ENCODE data around the gene HOXA5. TPM values are rescaled to one million over a fixed set of nuclear protein-coding genes. Genes with fewer than 3 reads are reported as not detected.
A peak's percentile ranks its signal among the peaks of the same experiment; 100 is the strongest.

The HOXA5 gene
- total RNA-seq, 1 donor from 2014 or later = not detected

DNA sequence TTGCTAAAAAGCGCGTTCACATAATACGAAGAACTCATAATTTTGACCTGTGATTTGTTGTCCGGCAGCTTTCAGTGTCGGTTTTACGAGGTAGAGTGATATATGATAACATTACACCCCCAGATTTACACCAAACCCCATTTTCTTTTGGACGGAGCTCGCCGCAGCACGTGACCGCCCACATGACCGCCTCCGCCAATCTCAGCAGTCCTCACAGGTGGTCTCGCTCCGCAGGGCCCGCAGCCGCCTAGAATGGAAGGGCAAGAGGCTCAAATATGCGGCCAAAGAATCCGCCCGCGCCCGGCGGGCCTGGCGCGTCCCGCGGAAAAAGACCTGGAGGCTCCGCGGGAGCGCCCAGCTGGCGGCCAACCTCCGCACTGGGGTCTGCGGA lies 13.0 kb upstream of the HOXA5 start, which contains the start of gene HOXA7:
Gene HOXA7 (minus strand): TSS at position 168 of the 391 bp plus-strand sequence. CDS start 130 bp downstream, at position 38.
- TF ChIP-seq, protein P1, sequence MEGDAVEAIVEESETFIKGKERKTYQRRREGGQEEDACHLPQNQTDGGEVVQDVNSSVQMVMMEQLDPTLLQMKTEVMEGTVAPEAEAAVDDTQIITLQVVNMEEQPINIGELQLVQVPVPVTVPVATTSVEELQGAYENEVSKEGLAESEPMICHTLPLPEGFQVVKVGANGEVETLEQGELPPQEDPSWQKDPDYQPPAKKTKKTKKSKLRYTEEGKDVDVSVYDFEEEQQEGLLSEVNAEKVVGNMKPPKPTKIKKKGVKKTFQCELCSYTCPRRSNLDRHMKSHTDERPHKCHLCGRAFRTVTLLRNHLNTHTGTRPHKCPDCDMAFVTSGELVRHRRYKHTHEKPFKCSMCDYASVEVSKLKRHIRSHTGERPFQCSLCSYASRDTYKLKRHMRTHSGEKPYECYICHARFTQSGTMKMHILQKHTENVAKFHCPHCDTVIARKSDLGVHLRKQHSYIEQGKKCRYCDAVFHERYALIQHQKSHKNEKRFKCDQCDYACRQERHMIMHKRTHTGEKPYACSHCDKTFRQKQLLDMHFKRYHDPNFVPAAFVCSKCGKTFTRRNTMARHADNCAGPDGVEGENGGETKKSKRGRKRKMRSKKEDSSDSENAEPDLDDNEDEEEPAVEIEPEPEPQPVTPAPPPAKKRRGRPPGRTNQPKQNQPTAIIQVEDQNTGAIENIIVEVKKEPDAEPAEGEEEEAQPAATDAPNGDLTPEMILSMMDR (IDR thresholded peaks at IDR 0.05; ENCODE audit: borderline replicate concordance) = no peak

DNA sequence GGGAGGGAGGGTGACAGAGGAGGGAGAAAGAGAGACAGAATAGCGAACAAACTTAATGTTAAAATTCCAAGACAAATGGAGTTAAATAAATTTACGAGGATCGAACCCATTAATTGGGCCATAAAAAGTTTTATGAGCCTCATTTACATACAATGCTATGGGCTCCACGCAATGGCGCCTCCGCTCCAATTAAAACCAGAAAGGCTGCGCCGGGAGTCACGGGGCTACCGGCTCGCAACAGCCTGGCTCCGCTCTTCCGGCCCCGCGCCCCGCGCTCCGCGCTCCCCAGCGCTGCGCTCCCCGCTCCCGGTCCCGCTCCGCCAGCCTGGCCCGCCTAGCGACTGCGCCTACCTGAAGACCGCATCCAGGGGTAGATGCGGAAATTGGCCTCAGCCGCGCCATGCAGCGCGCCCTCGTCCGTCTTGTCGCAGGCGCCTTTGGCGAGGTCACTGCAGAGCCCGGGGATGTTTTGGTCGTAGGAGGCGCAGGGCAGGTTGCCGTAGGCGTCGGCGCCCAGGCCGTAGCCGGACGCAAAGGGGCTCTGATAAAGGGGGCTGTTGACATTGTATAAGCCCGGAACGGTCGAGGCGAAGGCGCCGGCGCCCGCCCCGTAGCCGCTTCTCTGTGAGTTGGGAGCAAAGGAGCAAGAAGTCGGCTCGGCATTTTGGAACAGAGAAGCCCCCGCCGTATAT lies 12.5 kb upstream of the HOXA5 start:
- DNase-seq = no peak
- peaks cover 100% of the 10 kb centered on the region for H3K27me3 ChIP-seq (ENCODE audit: low read depth)
- H3K27ac ChIP-seq (replicated peaks) = peak overlapping the region; percentile 16
- H3K4me1 ChIP-seq = peaks cover 48% of the 10 kb centered on the region
- H3K9me3 ChIP-seq (replicated peaks) = no peaks in the 10 kb centered on the region
- TF ChIP-seq, protein P1 (IDR thresholded peaks at IDR 0.05; ENCODE audit: borderline replicate concordance) = no peak
- H3K4me3 ChIP-seq = peak overlapping the region; percentile 52
- intact Hi-C loops (cut with micrococcal nuclease) = no loop called here
- no peaks in the 10 kb centered on the region for H3K36me3 ChIP-seq

More for the DNA sequence above, 13.0 kb upstream of the HOXA5 start, which contains the start of gene HOXA7:
- intact Hi-C loops (cut with micrococcal nuclease) = no loop called here
- Histone ChIP-seq H3K27me3 (ENCODE audit: low read depth) (peaks cover 100% of the 10 kb centered on the region), H3K4me3 (peak within 1 kb of the TSS; percentile 52), H3K36me3 (no peaks in the 10 kb centered on the region), H3K4me1 (peaks cover 48% of the 10 kb centered on the region), H3K27ac (replicated peaks) (peak within 1 kb of the TSS; percentile 16), H3K9me3 (replicated peaks) (no peaks in the 10 kb centered on the region)
- DNase-seq = no peak

DNA sequence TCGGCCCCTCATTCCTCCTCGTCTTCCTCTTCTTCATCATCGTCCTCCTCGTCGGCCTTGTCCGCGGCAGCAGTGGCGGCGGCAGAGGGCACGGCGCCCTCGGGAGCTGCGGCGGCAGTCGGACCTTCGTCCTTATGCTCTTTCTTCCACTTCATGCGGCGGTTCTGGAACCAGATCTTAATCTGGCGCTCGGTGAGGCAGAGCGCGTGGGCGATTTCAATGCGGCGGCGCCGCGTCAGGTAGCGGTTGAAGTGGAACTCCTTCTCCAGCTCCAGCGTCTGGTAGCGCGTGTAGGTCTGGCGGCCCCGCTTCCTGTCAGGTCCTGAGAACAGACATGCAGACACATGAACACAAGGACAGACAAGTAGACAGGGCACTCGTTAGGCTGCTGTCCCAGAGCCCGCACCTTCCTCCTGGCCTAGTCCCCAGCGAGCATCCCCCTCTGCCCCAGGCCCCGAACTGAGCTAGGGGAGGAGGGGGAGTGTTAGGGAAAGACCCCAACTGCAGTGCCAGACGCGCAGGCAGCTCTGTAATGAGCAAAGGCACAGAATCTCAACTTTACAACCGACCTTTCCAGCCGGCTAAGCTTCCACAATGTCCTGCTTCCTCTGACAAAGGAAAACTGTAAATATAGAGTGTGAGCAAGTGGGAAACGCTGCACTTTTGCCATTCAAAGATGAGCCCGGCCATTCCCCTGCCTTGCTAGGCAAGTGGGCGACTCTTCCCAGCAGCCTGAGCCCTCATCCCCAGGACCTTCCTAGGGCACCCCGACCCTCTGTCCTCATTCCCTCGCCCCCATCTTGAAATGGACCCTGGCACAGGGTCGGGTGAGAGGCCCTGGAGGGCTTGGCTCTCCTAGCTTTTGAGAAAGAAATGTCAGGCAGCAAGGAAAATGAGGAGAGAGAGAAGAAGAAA lies 11.7 kb upstream of the HOXA5 start:
- Histone ChIP-seq H3K4me3 (peak overlapping the region; percentile 52), H3K4me1 (peaks cover 46% of the 10 kb centered on the region), H3K27me3 (ENCODE audit: low read depth) (peaks cover 100% of the 10 kb centered on the region), H3K27ac (replicated peaks) (no peak overlapping the region), H3K36me3 (no peaks in the 10 kb centered on the region), H3K9me3 (replicated peaks) (no peaks in the 10 kb centered on the region)
- TF ChIP-seq, protein P1 (IDR thresholded peaks at IDR 0.05; ENCODE audit: borderline replicate concordance) = no peak
- DNase-seq = no peak
- intact Hi-C loops (cut with micrococcal nuclease) = no loop called here

DNA sequence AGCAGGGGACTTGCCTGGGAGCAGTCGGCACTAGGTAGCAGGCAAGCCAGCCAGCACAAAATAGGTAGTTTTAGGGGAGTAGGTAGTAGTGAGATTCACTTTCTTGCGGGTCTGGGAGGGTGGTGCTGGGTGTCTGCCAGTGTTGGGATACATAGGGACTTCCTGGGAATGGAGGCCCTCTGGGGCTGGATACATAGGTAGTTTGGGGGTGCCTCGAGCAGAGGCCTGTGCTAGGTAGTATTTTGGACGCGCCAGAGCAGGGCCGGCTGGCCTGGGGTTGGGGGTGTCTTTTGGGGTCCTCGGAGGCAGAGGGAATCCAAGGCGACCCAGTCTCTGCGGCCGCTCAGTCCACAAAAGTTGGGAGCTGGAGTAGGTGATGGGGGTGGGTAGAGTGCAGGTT lies 10.9 kb upstream of the HOXA5 start:
- no peak overlapping the region for H3K4me3 ChIP-seq
- no peaks in the 10 kb centered on the region for H3K36me3 ChIP-seq
- H3K4me1 ChIP-seq = peaks cover 45% of the 10 kb centered on the region
- no peaks in the 10 kb centered on the region for H3K9me3 ChIP-seq (replicated peaks)
- intact Hi-C loops (cut with micrococcal nuclease) = no loop called here
- TF ChIP-seq, protein P1 (IDR thresholded peaks at IDR 0.05; ENCODE audit: borderline replicate concordance) = no peak
- no peak for DNase-seq
- peaks cover 100% of the 10 kb centered on the region for H3K27me3 ChIP-seq (ENCODE audit: low read depth)
- H3K27ac ChIP-seq (replicated peaks) = no peak overlapping the region

DNA sequence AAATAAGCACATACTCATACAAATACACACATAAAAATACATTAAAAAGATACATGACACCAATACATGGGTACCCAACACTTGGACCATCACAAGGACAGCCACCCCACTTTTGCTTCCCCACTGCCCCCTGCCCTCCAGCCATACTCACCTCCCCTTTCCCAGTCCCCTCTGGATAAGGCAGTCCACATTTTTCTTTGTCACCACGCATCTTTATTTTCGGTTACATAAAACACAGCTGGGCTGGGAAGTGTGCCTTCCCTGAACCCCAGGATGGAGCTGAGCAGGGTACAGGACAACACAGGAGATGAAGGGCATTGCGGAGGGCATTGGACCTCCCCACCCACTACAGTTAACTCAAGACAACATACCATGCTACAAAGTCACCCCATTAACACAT lies 10.0 kb upstream of the HOXA5 start:
- Histone ChIP-seq H3K36me3 (no peaks in the 10 kb centered on the region), H3K4me3 (no peak overlapping the region), H3K9me3 (replicated peaks) (no peaks in the 10 kb centered on the region), H3K27ac (replicated peaks) (no peak overlapping the region), H3K27me3 (ENCODE audit: low read depth) (peaks cover 100% of the 10 kb centered on the region), H3K4me1 (peaks cover 48% of the 10 kb centered on the region)
- intact Hi-C loops (cut with micrococcal nuclease) = no loop called here
- DNase-seq = no peak
- TF ChIP-seq, protein P1 (IDR thresholded peaks at IDR 0.05; ENCODE audit: borderline replicate concordance) = no peak
